HepG2 (cell line): Measurements from ENCODE around the gene RPAP3. TPM values are rescaled to one million over a fixed set of nuclear protein-coding genes. Genes with fewer than 3 reads are reported as not detected.

Source experiments
- ATAC-seq: fragments of 200-7000 bp; cut with Tn5 transposase; 3 replicates; pipeline ENCODE4 v1.9.1; 2020; ENCODE audit warnings: mild to moderate bottlenecking, moderate library complexity
- BruUV-seq: library from RNA; stranded (reverse); fragments of 400-500 nt; replicated peaks from 2 replicates; lab custom pipeline; 2021; lab: Mats Ljungman, UMichigan
- CTCF ChIA-PET: fragments of 300-600 bp; formaldehyde crosslinking; extraction: SDS; loops from one replicate; lab custom pipeline; 2021; ENCODE audit warnings: low total read pairs, inconsistent platforms, low intra/inter-chr PET ratio; lab: Yijun Ruan, JAX
- POLR2A ChIA-PET: fragments of 350-600 bp; sonication (Branson Sonifier 250); formaldehyde crosslinking; loops from one replicate; lab custom pipeline; 2020; ENCODE audit warnings: antibody characterized with exemption, inconsistent platforms; lab: Yijun Ruan, JAX
- DNase-seq: peaks from one replicate; pipeline ENCODE4 v3.0.0-alpha.2; 2015; ENCODE audit warnings: low spot score
- FAIRE-seq: peaks from 3 replicates; lab custom pipeline; 2011; peaks lifted over from hg19 to GRCh38; lab: Jason Lieb, UNC
- H2AFZ ChIP-seq: one replicate; pipeline ENCODE4 v1.6.1; 2011; ENCODE audit warnings: low read length, inconsistent platforms
- H3K27ac ChIP-seq: fragments of 300-600 bp; 3 replicates; pipeline ENCODE4 v1.8.0; 2011; ENCODE audit warnings: mixed run types, mild to moderate bottlenecking, mixed read lengths, low read length, inconsistent platforms; ENCODE audit not compliant: insufficient read depth; ENCODE audit errors: extremely low read length
- H3K27me3 ChIP-seq, 2 experiments: fragments of 200-600 bp in 1 of 2; 2 replicates in 1 of 2; 3 replicates in 1 of 2; pipeline versions ENCODE4 v1.6.0 to v1.8.0; 2011; ENCODE audit warnings: low read length in 2 of 2, mild to moderate bottlenecking in 2 of 2, moderate library complexity in 2 of 2, inconsistent platforms in 1 of 2; ENCODE audit not compliant: insufficient read depth in 2 of 2, control insufficient read depth in 1 of 2
- H3K36me3 ChIP-seq, 2 experiments: fragments of 200-600 bp in 1 of 2; replicated peaks in 1 of 2; 2 replicates in 1 of 2; 3 replicates in 1 of 2; pipeline versions ENCODE4 v1.5.1 to v1.8.0; 2011; ENCODE audit warnings: low read length in 2 of 2, inconsistent platforms in 1 of 2; ENCODE audit not compliant: insufficient read depth in 2 of 2, control insufficient read depth in 1 of 2
- H3K4me1 ChIP-seq: 2 replicates; pipeline ENCODE4 v1.5.1; 2012; ENCODE audit warnings: low read length, inconsistent platforms; ENCODE audit not compliant: insufficient read depth
- H3K4me2 ChIP-seq: 2 replicates; pipeline ENCODE4 v1.6.0; 2011; ENCODE audit warnings: low read depth, low read length, inconsistent platforms
- H3K4me3 ChIP-seq, 3 experiments: fragments of 200-600 bp in 1 of 3; sonication (generic), shearing (Covaris generic) in 1 of 3; replicated peaks in 1 of 3; 2 replicates each; pipeline ENCODE4 v1.5.1; 2011 to 2016; ENCODE audit warnings: low read length in 3 of 3, inconsistent platforms in 2 of 3, low read depth in 2 of 3, mild to moderate bottlenecking in 2 of 3, control low read depth in 1 of 3, mixed read lengths in 1 of 3; ENCODE audit not compliant: insufficient read depth in 1 of 3
- H3K79me2 ChIP-seq: one replicate; pipeline ENCODE4 v1.6.1; 2011; ENCODE audit warnings: low read length, inconsistent platforms; ENCODE audit not compliant: insufficient read depth
- H3K9ac ChIP-seq: 2 replicates; pipeline ENCODE4 v1.6.0; 2011; ENCODE audit warnings: mild to moderate bottlenecking, low read depth, low read length, inconsistent platforms; ENCODE audit not compliant: insufficient read depth
- H3K9me3 ChIP-seq: 2 replicates; pipeline ENCODE4 v1.5.1; 2012; ENCODE audit warnings: mild to moderate bottlenecking, low read length
- H4K20me1 ChIP-seq: 2 replicates; pipeline ENCODE4 v1.6.0; 2011; ENCODE audit warnings: inconsistent platforms, mild to moderate bottlenecking, low read length, moderate library complexity; ENCODE audit not compliant: insufficient read depth
- ADNP ChIP-seq: sonication (generic); formaldehyde crosslinking; IDR thresholded peaks from 2 replicates; pipeline ENCODE4 v1.4.0; 2020; ENCODE audit warnings: missing genetic modification reagents
- ARHGAP35 ChIP-seq: sonication (generic); formaldehyde crosslinking; IDR thresholded peaks from 2 replicates; pipeline ENCODE4 v1.9.0; 2022; ENCODE audit warnings: mild to moderate bottlenecking, inconsistent platforms, moderate library complexity, missing genetic modification reagents, borderline replicate concordance
- BRCA1 ChIP-seq: sonication (generic); formaldehyde crosslinking; IDR thresholded peaks from 2 replicates; pipeline ENCODE4 v1.4.0; 2020; ENCODE audit warnings: missing genetic modification reagents
- EZH2 ChIP-seq: conservative IDR thresholded peaks from 2 replicates; pipeline ENCODE4 v1.6.1; 2012; ENCODE audit warnings: mild to moderate bottlenecking, low read depth, low read length, moderate library complexity
- FOXC1 ChIP-seq: sonication (generic); formaldehyde crosslinking; IDR thresholded peaks from 2 replicates; pipeline ENCODE4 v1.8.0; 2022; ENCODE audit warnings: mild to moderate bottlenecking, missing genetic modification reagents, borderline replicate concordance
- NCOA5 ChIP-seq: sonication (generic); formaldehyde crosslinking; IDR thresholded peaks from 2 replicates; pipeline ENCODE4 v1.4.0; 2020; ENCODE audit warnings: missing genetic modification reagents
- RARA ChIP-seq: IDR thresholded peaks from 2 replicates; pipeline ENCODE4 v1.6.1; 2016; ENCODE audit warnings: missing genetic modification reagents, missing compliant biosample characterization
- RBM22 ChIP-seq: fragments of 200-400 bp; formaldehyde crosslinking; optimal IDR thresholded peaks from 2 replicates; pipeline ENCODE3; 2017; ENCODE audit warnings: mild to moderate bottlenecking, low read length, moderate library complexity
- RNF2 ChIP-seq: fragments of 450-650 bp; conservative IDR thresholded peaks from 2 replicates; pipeline ENCODE4 v1.6.1; 2016; ENCODE audit warnings: low read depth
- SMARCC2 ChIP-seq: fragments of 450-650 bp; IDR thresholded peaks from 2 replicates; pipeline ENCODE4 v1.6.1; 2017; ENCODE audit warnings: antibody characterized with exemption, mild to moderate bottlenecking
- SNAPC5 ChIP-seq: sonication (generic); formaldehyde crosslinking; IDR thresholded peaks from 2 replicates; pipeline ENCODE4 v1.8.1; 2023; ENCODE audit warnings: mild to moderate bottlenecking, missing genetic modification reagents, borderline replicate concordance
- SPEN ChIP-seq: sonication (generic); formaldehyde crosslinking; IDR thresholded peaks from 2 replicates; pipeline ENCODE4 v1.5.1; 2020; ENCODE audit warnings: low read depth, mild to moderate bottlenecking, missing genetic modification reagents
- THAP11 ChIP-seq: IDR thresholded peaks from 2 replicates; pipeline ENCODE4 v1.6.1; 2016; ENCODE audit warnings: missing biosample characterization, missing genetic modification reagents
- XRCC5 ChIP-seq: fragments of 200-400 bp; formaldehyde crosslinking; optimal IDR thresholded peaks from 2 replicates; pipeline ENCODE3; 2017; ENCODE audit warnings: mild to moderate bottlenecking, low read length
- ZNF12 ChIP-seq: sonication (generic); formaldehyde crosslinking; IDR thresholded peaks from 2 replicates; pipeline ENCODE4 v1.5.0; 2020; ENCODE audit warnings: missing genetic modification reagents
- ZNF230 ChIP-seq: sonication (generic); formaldehyde crosslinking; IDR thresholded peaks from 2 replicates; pipeline ENCODE4 v1.4.0; 2020; ENCODE audit warnings: mild to moderate bottlenecking, missing genetic modification reagents
- ZNF569 ChIP-seq: sonication (generic); formaldehyde crosslinking; IDR thresholded peaks from 2 replicates; pipeline ENCODE4 v1.5.0; 2020; ENCODE audit warnings: mild to moderate bottlenecking, missing genetic modification reagents, moderate library complexity, borderline replicate concordance
- ZNF891 ChIP-seq: sonication (generic); formaldehyde crosslinking; IDR thresholded peaks from 2 replicates; pipeline ENCODE4 v1.5.0; 2020; ENCODE audit warnings: mild to moderate bottlenecking, missing genetic modification reagents
- WGBS: methylation state at CpG from one replicate; pipeline ENCODE4 v1.1.6; 2017; ENCODE audit warnings: low lambda C conversion rate; 5-methylcytosine and 5-hydroxymethylcytosine counted together
- in situ Hi-C: cut with HindIII; loops from 2 replicates; pipeline ENCODE4 v1.10.0; 2017; ENCODE audit warnings: low pct_unique_long_range_greater_than_20kb; ENCODE audit not compliant: extremely low pct_ligation_motif_present
- intact Hi-C: fragments of 100-400 bp; cut with micrococcal nuclease; formaldehyde crosslinking; loops from one replicate; pipeline ENCODE4 v1.10.0; 2022; ENCODE audit not compliant: unreplicated experiment
- polyA plus RNA-seq, 8 experiments: library from polyadenylated mRNA; depleted of rRNA in 3 of 8; stranded (reverse) in 7 of 8; unstranded in 1 of 8; fragments of >200 nt; fragmentation: Illumina TruSeq in 4 of 8; extraction: Trizol in 4 of 8; gene quantifications; 2 replicates each; pipeline versions ENCODE4 v1.2.1 to v1.2.3, GENCODE V29; 2011 to 2016; ENCODE audit warnings: low read depth in 4 of 8, missing spikeins in 1 of 8, mixed read lengths in 1 of 8; ENCODE audit not compliant: insufficient read depth in 1 of 8
- total RNA-seq, 5 experiments: library from RNA; depleted of rRNA; stranded (reverse); fragments of >200 nt; fragmentation: Illumina TruSeq; extraction: Trizol; gene quantifications; 2 replicates each; pipeline ENCODE4 v1.2.3, GENCODE V29; 2016; ENCODE audit warnings: low read depth in 1 of 5
- TF ChIP-seq, protein P1 (sequence below): sonication (generic); formaldehyde crosslinking; conservative IDR thresholded peaks from 2 replicates; pipeline ENCODE4 v1.4.0; 2020; ENCODE audit warnings: missing genetic modification reagents
- TF ChIP-seq, protein P2 (sequence below): fragments of 450-650 bp; IDR thresholded peaks from 2 replicates; pipeline ENCODE4 v1.6.1; 2017

RPAP3 gene
- total and polyA plus RNA-seq, 2 of the 13 experiments (the other 11 are each of a cell fraction or from before 2014, with no cell fraction given): 8.8 to 32.8 TPM

- Histone ChIP-seq H4K20me1 (no peaks in the 10 kb centered on the region), H3K9me3 (no peaks in the 10 kb centered on the region), H2AFZ (no peak overlapping the region), H3K9ac (no peak overlapping the region), H3K4me2 (no peak overlapping the region), H3K79me2 (peaks cover 14% of the 10 kb centered on the region), H3K4me1 (peaks cover 22% of the 10 kb centered on the region), H3K27ac (no peak overlapping the region), H3K4me3 (no peak overlapping the region), H3K36me3 (no peaks in the 10 kb centered on the region), H3K27me3 (no peaks in the 10 kb centered on the region; a peak in 1 of 5 replicates)
- 93% methylated on average over 2 of the region's 2 CpGs for WGBS
- no TSS peak for BruUV-seq
- ChIA-PET CTCF (no interaction called here), POLR2A (no interaction called here)
- in situ Hi-C loops (loop anchor here (5.0 kb wide), 1 partner anchor 68 kb away; no protein-coding TSS in a partner anchor), intact Hi-C loops (no loop called here)
- no peak for FAIRE-seq
- ATAC-seq: no peak
- DNase-seq: no peak
- TF ChIP-seq THAP11 (CRISPR knock-in tag): no peak
- TF ChIP-seq EZH2: no peak
- no peak for TF ChIP-seq SPEN (CRISPR knock-in tag)
- no peak for TF ChIP-seq RARA (CRISPR knock-in tag)
- no peak for TF ChIP-seq NCOA5 (CRISPR knock-in tag)
- no peak for TF ChIP-seq BRCA1 (CRISPR knock-in tag)
- no peak for TF ChIP-seq ZNF12 (CRISPR knock-in tag)
- TF ChIP-seq SMARCC2: no peak
- TF ChIP-seq XRCC5: no peak
Measured at GRCh38 chr12:47709671-47710070, 3.8 kb upstream of the RPAP3 start.

DNA sequence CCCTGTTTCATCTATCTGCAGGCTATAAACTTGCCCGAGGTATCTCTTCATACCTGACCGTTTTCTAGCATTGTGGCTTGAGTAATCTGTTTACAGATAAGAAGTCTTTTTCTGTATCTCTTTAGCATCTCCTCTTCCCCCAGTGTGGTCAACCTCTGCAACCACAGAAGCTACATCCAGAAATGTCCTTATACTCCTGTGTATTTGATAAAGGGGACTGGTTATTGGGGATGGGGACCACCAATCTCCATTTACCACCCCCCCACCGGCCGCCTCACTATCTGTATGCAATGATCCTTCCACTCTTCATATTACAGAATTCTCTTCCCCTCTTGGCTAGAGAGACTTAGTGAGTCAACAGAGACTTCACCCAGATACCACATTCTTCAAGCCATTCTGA lies 3.4 kb upstream of the RPAP3 start:
- intact Hi-C loops: no loop called here
- H4K20me1 ChIP-seq: no peaks in the 10 kb centered on the region
- H3K4me1 ChIP-seq: peaks cover 26% of the 10 kb centered on the region
- FAIRE-seq (no peak), DNase-seq (no peak), ATAC-seq (no peak)
- in situ Hi-C loops: no loop called here
- 87% methylated on average over 4 of the region's 4 CpGs for WGBS
- BruUV-seq: no TSS peak
- peaks cover 16% of the 10 kb centered on the region for H3K79me2 ChIP-seq
- H3K27ac ChIP-seq: no peak overlapping the region
- ChIA-PET CTCF (no interaction called here), POLR2A (no interaction called here)
- no peak overlapping the region for H3K4me2 ChIP-seq
- no peaks in the 10 kb centered on the region for H3K9me3 ChIP-seq
- no peak overlapping the region for H3K9ac ChIP-seq
- no peaks in the 10 kb centered on the region; a peak in 1 of 5 replicates for H3K27me3 ChIP-seq
- H3K4me3 ChIP-seq: no peak overlapping the region
- H2AFZ ChIP-seq: no peak overlapping the region
- no peaks in the 10 kb centered on the region for H3K36me3 ChIP-seq
- TF ChIP-seq ARHGAP35 (no peak), RBM22 (no peak), ZNF230 (CRISPR knock-in tag) (no peak), FOXC1 (CRISPR knock-in tag) (no peak), ZNF569 (CRISPR knock-in tag) (no peak), ADNP (CRISPR knock-in tag) (no peak), ZNF891 (CRISPR knock-in tag) (no peak), RNF2 (no peak), SNAPC5 (no peak)
- TF ChIP-seq, protein P1, sequence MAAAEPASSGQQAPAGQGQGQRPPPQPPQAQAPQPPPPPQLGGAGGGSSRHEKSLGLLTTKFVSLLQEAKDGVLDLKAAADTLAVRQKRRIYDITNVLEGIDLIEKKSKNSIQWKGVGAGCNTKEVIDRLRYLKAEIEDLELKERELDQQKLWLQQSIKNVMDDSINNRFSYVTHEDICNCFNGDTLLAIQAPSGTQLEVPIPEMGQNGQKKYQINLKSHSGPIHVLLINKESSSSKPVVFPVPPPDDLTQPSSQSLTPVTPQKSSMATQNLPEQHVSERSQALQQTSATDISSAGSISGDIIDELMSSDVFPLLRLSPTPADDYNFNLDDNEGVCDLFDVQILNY (CRISPR knock-in tag): no peak
- TF ChIP-seq, protein P2, sequence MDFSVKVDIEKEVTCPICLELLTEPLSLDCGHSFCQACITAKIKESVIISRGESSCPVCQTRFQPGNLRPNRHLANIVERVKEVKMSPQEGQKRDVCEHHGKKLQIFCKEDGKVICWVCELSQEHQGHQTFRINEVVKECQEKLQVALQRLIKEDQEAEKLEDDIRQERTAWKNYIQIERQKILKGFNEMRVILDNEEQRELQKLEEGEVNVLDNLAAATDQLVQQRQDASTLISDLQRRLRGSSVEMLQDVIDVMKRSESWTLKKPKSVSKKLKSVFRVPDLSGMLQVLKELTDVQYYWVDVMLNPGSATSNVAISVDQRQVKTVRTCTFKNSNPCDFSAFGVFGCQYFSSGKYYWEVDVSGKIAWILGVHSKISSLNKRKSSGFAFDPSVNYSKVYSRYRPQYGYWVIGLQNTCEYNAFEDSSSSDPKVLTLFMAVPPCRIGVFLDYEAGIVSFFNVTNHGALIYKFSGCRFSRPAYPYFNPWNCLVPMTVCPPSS: no peak
